ENCODE results near the gene ZNF440.

Gene ZNF440

GRCh38 chr19:11787536-11787935 lies 26.5 kb upstream of the ZNF440 start:
- Histone ChIP-seq H3K9me3 (ENCODE audit: insufficient read depth, low read depth, low read length) (peaks cover 14% of the 10 kb centered on the region; the same call in 1 of the 2 replicates), H3K4me1 (ENCODE audit: insufficient read depth, low read length, poor library complexity, severe bottlenecking) (no peaks in the 10 kb centered on the region), H3K27me3 (ENCODE audit: insufficient read depth, low read length, poor library complexity, severe bottlenecking) (no peaks in the 10 kb centered on the region), H3K9ac (ENCODE audit: low read depth, low read length, poor library complexity, severe bottlenecking) (no peak overlapping the region), H3F3A (ENCODE audit: low read depth) (no peaks in the 10 kb centered on the region), H2AFZ (ENCODE audit: low read length) (no peak overlapping the region), H3K4me2 (ENCODE audit: low read depth, low read length, poor library complexity, severe bottlenecking) (no peak overlapping the region), H4K20me1 (ENCODE audit: insufficient read depth, low read length, poor library complexity, severe bottlenecking) (no peaks in the 10 kb centered on the region), H3K36me3 (ENCODE audit: insufficient read depth, low read length) (no peaks in the 10 kb centered on the region), H3K79me2 (ENCODE audit: insufficient read depth, low read length) (no peaks in the 10 kb centered on the region), H3K4me3 (ENCODE audit: low read length, poor library complexity, severe bottlenecking) (no peak overlapping the region), H3K9me2 (replicated peaks; ENCODE audit: low read depth, low read length) (no peaks in the 10 kb centered on the region)
- no peak for TF ChIP-seq EZH2phosphoT487 (IDR thresholded peaks at IDR 0.05; ENCODE audit: borderline replicate concordance)
- no peak for TF ChIP-seq CTCF (conservative IDR thresholded peaks at IDR 0.05; ENCODE audit: low read length)

- H2AFZ ChIP-seq (ENCODE audit: low read length): no peak overlapping the region
- no peaks in the 10 kb centered on the region for H3K36me3 ChIP-seq (ENCODE audit: insufficient read depth, low read length)
- H3K4me2 ChIP-seq (ENCODE audit: low read depth, low read length, poor library complexity, severe bottlenecking): no peak overlapping the region
- no peaks in the 10 kb centered on the region for H3K9me2 ChIP-seq (replicated peaks; ENCODE audit: low read depth, low read length)
- TF ChIP-seq EZH2phosphoT487 (IDR thresholded peaks at IDR 0.05; ENCODE audit: borderline replicate concordance) (no peak), CTCF (conservative IDR thresholded peaks at IDR 0.05; ENCODE audit: low read length) (no peak)
- H3K79me2 ChIP-seq (ENCODE audit: insufficient read depth, low read length): no peaks in the 10 kb centered on the region
- H3K27me3 ChIP-seq (ENCODE audit: insufficient read depth, low read length, poor library complexity, severe bottlenecking): no peaks in the 10 kb centered on the region
- peaks cover 5% of the 10 kb centered on the region for H3K4me1 ChIP-seq (ENCODE audit: insufficient read depth, low read length, poor library complexity, severe bottlenecking)
- no peaks in the 10 kb centered on the region for H4K20me1 ChIP-seq (ENCODE audit: insufficient read depth, low read length, poor library complexity, severe bottlenecking)
- H3K4me3 ChIP-seq (ENCODE audit: low read length, poor library complexity, severe bottlenecking): no peak overlapping the region
- H3K9me3 ChIP-seq (ENCODE audit: insufficient read depth, low read depth, low read length): no peaks in the 10 kb centered on the region
- H3F3A ChIP-seq (ENCODE audit: low read depth): no peaks in the 10 kb centered on the region
- no peak overlapping the region for H3K9ac ChIP-seq (ENCODE audit: low read depth, low read length, poor library complexity, severe bottlenecking)
Observed at GRCh38 chr19:11792942-11793341, 21.1 kb upstream of the ZNF440 start.

DNA sequence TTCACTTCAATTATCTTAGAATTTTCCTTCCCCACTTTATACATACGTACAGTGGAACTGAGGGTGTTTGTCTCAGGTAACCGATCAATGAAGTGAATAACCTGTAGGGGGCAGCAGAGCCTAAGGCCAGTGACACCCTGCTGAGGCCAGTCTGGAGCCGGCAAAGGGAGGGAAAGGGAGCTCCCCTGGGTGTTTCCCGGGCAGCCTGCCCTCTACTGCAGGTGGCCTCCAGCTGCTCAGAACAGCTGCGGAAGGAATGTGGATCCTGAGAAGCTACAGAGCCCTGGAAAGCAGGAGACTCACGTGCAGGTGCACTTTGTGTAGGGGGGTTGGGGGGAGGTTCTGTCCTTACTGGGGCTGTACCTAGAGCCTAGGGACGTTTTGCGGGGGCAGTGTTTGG lies 16.6 kb upstream of the ZNF440 start:
- Histone ChIP-seq H3K9me3 (ENCODE audit: insufficient read depth, low read depth, low read length) (no peaks in the 10 kb centered on the region), H3K4me3 (ENCODE audit: low read length, poor library complexity, severe bottlenecking) (peak overlapping the region; percentile 75), H3K36me3 (ENCODE audit: insufficient read depth, low read length) (no peaks in the 10 kb centered on the region), H3F3A (ENCODE audit: low read depth) (no peaks in the 10 kb centered on the region), H4K20me1 (ENCODE audit: insufficient read depth, low read length, poor library complexity, severe bottlenecking) (no peaks in the 10 kb centered on the region), H3K79me2 (ENCODE audit: insufficient read depth, low read length) (no peaks in the 10 kb centered on the region), H3K4me2 (ENCODE audit: low read depth, low read length, poor library complexity, severe bottlenecking) (peak overlapping the region; percentile 77), H3K27me3 (ENCODE audit: insufficient read depth, low read length, poor library complexity, severe bottlenecking) (no peaks in the 10 kb centered on the region), H3K9me2 (replicated peaks; ENCODE audit: low read depth, low read length) (no peaks in the 10 kb centered on the region), H2AFZ (ENCODE audit: low read length) (peak overlapping the region; percentile 85), H3K4me1 (ENCODE audit: insufficient read depth, low read length, poor library complexity, severe bottlenecking) (peaks cover 12% of the 10 kb centered on the region), H3K9ac (ENCODE audit: low read depth, low read length, poor library complexity, severe bottlenecking) (peak overlapping the region; percentile 70)
- no peak for TF ChIP-seq EZH2phosphoT487 (IDR thresholded peaks at IDR 0.05; ENCODE audit: borderline replicate concordance)
- TF ChIP-seq CTCF (conservative IDR thresholded peaks at IDR 0.05; ENCODE audit: low read length): peak; percentile 81
